Stimulated activated CD4-positive, alpha-beta T cell treated with anti-CD3 and anti-CD28 coated beads, Interleukin-4, amount 100 ng/mL, for 4 hours (primary cell): ENCODE measurements around the gene IRF6.
A peak's percentile ranks its signal among the peaks of the same experiment; 100 is the strongest.

Experiments
- DNase-seq, 2 experiments: peaks; one replicate each; pipeline ENCODE4 v3.0.0-alpha.2; 2020

Gene IRF6

DNA sequence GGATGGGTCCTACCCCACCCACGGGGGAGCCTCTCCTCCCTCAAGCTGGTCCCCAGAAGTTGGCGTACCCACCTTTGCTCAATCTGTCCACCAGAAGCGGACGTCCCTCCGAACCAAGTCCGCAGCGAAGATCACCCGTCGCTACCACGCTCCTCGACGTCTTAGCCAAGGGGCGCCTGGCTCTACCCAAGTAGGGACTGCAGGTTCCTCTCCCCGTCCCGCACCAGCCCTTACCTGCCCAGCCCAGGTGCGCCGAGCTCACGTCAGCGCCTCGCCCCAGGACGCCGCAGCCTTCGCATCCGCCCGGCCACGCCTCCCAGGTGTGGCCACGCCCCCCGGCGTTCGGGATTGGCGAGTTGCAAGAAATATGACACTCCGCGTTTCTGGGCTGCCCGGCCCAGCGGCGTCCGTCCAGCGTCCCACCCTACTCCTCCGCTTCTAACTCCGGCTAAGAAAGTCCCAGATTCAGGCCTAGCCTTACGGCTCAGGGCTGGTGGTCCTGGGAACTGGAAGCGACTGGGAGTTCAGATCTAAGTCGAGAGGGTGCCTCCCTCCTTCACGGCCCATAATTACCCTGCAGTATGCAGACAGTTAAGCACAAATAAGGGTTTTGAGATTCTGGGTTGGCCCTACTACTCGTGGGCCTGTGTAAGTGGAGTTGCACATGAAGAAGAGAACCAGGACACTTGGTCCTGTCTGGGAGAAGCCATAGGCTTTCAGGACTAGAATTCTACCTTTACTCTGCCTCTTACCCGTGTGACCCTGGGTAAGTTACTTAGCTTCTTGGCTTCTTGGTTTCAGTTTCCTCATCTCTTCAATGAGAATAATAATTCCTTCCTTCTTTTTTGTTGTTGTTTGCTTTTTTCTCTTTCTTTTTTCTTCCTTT is at the start of gene IRF6:
TSS of gene IRF6 (minus strand) at position 268 of the 886 bp plus-strand sequence. CDS start 4,729 bp downstream, outside the sequence.
- DNase-seq = peak; percentile 62 to 65

DNA sequence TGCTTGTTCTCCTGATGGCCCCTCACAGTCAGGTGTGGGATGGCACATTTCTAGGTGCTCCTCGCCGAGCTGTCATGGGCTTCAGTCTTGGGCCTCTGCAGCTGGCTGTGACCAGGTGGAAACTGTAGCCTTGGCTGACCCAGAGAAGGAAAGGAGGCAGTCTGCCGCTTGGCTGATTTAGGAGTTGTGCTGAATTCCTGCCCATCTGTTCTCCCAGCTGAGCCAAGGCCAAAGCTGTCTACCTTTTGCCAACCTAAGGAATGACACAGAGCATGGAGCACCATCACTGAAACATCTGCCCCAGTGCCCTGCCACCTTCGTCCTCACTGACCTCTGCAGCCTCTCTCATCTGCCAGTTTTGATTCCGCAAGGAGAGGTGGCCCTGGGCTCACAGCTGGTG is 49.7 kb upstream of the IRF6 start:
- no peak for DNase-seq

DNA sequence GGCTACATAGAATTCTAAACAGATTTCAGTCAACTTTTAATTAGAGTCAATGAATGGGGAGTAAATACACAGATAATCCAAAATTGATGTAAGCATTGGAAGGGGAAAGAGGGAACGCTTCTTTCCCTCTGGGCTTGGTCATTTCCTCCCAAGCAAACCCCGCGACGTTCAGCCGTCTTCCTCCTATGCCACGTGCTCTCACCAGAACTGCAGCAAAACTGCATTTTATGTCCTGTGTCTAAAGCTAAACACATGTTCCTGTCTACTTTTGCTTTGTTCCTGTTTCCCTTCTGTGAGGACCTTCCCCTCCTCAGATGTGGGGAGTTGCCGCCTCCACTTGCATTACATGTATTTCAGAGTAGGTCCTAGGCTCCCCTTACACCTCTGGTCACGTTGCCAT is 49.1 kb upstream of the IRF6 start:
- no peak for DNase-seq

DNA sequence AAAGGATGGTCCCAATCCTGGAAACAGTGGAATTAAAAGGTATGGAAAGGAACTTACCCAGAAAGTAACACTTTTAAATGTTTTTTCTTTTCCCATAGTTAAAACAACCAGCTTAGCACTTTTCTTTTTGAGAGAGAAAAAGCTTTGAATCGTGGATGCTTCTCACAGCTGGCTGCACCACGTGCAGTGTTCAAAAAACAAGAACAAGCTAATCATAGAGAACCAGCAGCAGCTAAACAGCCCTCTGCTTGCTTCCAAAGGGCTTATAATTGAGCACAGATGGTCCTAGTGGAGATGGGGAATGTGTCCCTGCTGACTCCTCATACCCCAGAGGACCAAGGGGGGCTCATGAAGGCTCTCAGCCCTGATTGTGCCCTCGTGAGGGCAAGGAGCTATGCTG is 48.3 kb upstream of the IRF6 start:
- DNase-seq = no peak

DNA sequence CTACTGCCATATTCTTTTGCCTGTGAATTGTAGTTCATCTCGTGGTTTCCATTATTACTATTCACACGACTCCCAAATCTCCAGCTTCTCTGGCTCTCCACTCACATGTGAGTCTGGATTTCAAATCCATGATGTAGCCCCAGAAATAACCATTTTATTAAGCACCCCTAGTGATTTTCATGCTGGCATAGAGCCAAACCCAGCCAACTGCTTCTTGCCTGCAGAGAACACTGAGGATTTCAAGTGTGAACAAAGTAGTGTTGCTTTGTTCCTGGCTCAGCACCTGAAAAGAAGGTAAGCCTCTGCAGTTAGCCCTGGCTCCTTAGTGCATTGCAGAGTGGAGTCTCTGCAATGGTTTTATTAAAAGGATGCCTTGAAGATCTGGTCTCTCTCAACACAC is 47.7 kb upstream of the IRF6 start:
- no peak for DNase-seq

DNA sequence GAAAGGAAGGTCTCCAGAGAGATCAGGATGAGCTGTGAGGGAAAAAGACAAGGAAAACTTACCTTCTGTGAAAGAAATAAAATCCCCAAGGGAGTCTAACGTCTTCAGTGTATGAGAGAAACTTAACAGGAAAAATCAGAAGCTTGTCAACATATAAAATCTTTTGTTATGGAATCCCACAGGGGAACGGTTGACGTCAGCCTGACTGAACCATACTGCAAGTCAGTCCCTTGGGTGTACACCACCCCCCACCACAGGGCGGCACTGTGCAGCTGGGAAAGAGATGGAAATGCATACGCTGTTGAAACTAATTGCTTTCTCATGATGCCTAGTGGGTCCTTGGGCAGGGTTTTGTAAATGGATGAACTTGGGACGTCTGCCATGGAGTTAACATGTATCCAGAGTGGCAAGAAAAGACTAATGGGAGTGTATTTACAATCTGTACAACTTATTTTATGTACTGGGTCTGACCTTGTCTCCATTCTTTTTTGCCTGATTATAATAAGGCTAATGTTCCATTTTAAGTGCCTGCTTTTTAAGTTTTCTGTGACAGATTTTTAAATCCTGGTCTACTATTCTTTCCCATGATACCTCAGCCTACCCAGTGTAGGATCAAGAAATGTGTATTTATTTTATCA is 44.5 kb upstream of the IRF6 start:
- peak; percentile 9 to 35 for DNase-seq

DNA sequence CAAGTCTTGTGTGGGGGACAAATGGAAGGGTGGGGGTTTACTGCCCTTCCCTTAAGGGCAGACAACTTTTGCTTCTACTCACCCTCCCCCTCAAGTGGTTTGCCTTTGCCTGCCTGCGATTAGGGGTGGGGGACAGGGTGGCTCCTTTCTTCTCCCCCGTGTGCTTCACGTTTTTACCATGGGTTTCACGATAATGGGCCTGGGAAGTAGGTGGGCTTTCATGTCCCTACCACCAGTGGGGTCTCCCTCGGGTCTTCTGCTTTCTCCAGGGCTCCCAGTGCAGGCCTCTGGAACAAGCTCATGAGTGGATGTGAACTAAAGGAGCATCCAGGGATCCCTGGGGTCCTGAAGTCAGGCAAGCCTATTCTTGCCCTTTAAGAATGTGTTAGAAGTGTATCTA is 43.4 kb upstream of the IRF6 start:
- DNase-seq = no peak

DNA sequence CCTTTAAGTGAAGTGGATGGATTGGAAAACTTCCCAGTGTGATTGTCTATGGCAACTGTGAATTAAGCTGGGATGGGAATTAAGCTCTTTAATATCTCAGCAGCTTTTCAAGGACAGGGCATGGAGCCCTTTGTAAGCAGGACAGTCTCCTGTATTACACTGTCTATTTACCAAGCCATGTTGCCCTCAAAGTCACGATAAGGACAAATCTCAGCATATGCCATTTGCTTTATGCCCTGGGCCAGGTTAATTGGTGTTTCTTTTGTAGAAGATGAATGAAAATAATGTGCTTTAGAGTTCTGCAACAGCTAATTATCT is 39.4 kb upstream of the IRF6 start:
- DNase-seq = no peak

DNA sequence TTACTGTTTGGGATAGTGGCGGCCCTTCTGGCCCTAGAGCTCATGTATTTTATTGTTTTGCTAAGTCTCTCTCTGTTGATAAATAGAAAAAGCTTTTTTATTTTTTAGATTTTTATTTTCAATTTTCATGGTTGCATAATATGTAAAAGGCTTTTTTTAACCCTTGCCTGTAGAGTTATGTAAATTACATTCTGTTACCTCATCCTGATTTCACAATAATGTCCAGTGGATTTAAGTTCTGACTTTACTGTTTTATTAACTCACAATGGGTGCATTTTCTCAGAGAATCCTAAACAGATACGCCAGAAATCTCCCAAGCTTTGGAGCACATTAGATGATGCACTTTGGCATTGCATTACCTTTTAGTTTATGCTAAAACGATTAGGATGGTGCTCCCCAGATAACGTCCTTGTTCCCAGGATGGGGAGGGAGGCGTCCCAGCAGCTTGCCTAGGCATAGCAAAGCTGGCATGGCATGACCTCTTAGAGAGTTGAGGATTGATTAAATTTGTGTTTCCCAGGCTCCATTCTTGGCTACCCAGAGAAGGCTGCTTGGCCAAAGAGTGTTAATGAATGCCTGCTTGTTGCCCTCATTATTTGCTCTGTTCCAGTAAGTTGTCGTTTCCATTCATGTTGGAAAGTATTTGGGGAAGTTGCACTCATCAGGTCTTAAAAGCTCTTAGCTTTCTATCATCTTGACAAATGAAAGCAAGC is 38.9 kb upstream of the IRF6 start:
- DNase-seq = no peak

DNA sequence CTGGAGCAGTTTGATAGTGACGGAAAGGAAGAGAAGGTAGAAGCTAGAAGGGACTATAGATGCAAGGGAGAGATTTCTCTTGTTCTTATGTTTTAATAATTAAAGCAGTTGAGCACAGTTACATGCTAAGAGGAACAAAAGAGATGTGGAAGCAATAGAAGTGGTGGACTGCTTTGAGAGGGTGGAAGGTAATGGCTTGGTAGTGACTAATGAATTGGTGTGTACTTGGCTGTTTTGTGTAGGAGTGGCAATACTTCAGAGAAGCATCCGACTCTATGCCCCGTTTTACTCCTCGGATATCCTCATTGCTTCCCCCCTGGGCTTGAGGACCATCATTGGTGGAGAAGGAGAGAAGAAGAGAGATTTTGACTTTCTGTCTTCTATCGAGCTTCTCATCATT is 34.7 kb upstream of the IRF6 start:
- DNase-seq = no peak

DNA sequence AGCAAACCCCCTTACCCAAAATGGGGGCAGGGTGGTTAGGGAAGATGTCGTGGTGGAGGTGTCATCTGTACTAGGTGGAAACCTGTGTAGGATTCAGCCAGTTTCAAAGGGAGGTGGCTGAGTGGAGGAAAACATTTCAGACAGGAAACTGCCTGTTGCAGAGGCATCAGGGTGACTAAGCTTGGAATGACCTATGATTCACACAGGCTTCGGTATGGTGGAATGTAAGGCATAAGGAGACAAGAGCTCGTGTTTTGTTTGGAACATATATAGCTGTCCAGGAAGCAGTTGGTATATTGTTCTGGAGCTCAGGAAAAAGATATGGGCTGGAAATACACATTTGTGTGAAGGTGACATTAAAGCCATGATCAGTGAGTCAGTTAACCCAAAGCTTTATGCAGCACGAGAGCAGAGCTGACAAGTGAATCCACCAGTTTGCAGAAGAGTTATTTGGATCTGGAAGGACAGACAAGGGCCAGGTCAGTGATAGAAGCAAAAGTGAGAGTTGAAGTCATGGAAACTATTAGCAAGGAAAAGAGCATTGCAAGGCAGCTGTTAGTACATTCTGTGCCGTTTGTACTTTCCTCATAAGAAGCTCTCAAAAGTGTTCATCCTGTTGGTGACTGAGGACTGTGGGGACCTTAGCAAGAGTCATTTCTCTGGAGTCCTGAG is 34.1 kb upstream of the IRF6 start:
- DNase-seq = peak in 1 of 2 experiments; percentile 8

DNA sequence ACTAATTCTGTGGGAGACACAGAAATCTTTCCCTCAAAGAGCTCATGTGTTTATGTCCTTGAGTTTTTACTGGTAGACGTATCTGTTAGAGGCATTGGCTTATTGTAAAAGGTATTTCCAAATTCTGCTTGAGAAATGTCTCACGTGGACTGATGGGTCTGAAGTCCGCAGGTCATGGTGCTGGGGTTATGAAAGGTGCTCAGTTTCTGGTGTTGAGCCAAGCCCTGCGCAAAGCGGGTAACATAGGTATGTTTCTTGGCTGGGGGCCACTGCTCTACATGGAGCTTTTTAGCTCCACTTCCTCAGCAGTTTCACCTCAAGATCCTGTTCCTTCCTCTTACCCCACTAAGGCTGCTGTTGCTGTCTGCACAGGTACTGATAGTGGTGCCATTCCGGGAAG is 32.6 kb upstream of the IRF6 start:
- no peak for DNase-seq

DNA sequence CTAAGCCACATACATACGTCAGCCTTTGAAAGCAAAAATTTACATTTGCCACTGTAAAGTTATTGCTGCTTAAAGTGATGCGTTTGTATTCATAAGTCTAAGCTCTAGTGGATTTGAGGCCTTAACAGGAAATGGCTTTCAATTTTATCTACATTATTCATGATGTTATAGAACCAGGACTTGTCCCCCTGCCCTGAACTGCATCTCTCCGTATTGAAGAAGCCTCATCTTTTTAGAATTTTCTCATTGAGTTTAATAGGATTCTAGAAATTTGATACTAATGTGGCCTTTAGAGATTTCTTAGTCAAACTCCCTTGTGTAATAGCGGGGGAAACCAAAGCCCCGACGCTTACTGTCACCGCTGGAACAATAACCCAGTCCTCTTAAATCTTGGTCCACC is 31.7 kb upstream of the IRF6 start:
- DNase-seq = no peak

DNA sequence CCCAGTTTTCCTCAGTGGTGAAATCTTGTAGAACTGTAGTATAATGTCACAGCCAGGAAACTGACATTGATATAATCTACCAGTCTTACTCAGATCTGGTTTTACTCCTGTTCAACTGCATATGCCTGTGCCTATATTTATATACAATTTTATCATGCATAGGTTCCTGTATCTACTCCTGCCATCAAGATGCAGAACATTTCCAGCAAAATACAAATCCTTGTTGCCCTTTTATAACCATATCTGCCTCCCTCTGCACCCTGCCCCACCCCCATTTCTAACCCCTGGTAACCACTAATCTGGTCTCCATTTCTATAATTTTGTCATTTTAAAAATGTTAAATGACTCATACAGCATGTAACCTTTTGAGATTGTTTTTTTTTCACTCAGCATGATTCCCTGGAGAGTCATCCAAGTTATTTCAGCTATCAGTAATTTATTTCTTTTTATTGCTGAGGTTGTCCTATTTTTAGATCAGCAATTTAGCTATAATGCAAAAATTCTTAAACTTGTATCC is 29.9 kb upstream of the IRF6 start:
- DNase-seq = no peak

DNA sequence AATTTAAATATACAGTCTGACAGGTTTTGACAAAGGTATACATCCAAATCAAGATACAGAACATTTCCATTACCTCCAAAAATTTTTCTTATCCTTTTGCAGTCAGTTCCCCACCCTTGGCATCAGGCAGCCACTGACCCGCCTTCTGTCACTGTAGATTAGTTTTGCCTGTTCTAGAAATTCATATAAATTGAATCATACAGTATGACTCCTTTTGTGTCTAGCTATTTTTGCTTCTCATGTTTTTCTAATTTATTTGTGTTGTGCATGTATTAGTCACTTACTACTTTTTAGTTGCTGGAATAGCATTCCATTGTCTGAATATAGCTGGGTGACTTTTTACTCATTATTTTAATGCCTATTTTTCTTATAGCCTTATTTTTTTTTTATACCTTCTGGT is 25.7 kb upstream of the IRF6 start:
- DNase-seq = no peak

DNA sequence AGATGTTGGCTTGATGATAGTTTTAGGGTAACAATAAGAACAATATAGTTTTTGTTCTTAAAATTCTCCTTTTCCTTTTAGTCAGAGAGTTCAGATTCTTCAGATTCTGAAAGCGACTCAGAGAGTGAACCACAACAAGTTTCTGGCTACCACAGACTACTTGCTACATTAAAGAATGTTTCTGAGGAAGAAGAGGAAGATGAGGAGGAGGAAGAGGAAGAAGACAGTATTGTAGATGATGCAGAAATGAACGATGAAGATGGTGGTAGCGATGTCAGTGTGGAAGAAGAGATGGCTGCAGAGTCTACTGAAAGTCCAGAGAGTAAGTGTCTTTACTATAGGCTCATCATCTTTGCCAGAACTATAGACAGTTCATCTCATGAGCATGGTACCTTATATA is 24.8 kb upstream of the IRF6 start:
- no peak for DNase-seq

DNA sequence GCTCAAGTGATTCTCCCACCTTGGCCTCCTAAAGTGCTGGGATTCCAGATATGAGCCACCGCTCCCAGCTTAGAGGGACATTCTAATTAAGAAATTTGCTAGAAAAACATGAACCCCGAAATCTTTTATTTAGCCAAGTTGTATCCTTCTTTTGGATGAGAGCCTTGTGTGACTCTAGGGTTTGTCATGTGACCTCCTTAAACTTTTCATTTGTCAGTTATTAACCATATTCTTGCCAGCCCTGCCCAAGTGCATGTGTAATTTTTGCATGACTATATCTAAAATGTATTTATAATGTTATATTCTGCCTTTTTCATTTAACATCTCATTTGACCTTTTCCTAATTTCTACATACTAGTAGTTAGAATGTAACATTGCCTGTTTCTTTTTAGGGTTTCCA is 23.8 kb upstream of the IRF6 start:
- no peak for DNase-seq

DNA sequence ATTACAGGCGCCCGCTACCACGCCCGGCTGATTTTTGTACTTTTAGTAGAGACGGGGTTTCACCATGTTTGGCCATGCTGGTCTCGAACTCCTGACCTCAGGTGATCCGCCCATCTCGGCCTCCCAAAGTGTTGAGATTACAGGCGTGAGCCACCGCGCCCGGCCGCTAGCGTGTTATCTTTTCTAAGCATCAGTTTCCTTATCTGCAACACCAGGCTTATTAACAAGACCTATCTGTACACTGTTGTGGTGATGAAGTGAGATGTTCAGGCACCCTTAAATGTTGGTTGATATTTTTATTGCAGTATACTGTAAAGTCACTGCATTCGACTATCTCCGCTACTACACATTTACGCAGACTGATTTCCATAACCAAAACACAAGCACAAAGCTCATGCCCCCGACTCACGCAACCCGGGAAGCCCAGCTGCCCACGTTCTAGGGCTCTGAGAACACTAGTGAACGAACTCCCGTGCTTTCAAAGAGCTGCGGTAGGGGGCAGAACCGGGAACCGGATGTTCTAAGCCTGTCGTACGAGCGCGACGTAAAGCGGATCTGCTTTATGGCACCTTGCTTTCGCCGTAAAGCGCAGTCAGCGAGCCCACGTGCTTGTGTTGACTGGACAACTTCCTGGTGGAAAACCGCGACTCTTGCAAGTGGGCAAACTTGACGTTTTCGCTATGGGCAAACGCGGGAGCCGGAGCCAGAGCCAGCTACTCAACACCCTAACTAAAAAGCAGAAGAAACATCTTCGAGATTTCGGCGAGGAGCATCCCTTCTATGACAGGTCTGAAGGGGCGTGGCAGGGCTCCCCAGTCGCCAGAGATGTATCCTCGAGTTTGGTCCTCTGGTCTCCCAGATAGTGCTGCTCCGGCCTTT is 21.7 kb upstream of the IRF6 start, which contains the start of gene UTP25:
TSS of gene UTP25 (plus strand) at position 589 of the 879 bp plus-strand sequence. CDS start at position 681, 92 bp downstream.
- peak; percentile 86 to 93 for DNase-seq

DNA sequence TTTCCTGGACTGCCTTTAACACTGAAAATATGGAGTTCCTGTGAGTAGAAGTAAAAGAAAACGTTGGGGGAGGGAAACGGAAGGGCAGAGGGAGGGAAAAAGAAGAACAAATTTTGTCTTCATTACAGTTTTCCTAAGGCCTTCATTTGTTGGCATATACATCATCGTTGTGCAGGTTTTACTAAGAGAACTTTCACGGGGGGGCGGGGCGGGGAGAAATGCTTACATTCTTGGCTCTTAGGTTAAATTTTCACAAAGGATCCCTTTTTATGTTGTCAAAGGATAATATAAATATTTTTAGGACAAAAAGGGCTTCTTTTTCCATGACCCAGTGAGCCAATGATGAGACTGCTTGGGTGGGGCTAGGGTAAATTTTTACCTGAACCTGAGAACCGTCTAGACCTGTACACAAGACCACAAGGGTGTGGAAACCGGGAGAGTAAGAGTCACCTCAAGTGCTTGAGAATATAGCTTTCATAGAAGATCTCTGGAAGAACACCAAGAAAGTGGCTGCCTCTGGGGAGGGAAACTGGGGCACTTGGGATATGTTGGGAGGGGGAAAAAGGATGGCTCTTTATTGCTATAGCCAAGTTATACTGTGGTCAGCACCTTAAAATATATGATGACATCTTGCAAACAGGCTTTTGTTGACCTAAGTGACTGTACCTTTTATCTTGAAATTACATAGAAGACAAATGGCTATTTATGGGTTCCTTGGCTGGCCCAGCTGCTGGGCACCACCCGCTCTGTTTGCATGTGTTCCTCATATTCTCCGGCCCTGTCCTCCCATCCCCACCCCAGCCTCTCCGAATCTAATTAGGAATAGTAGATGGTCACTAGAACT is 19.9 kb upstream of the IRF6 start:
- DNase-seq = no peak

DNA sequence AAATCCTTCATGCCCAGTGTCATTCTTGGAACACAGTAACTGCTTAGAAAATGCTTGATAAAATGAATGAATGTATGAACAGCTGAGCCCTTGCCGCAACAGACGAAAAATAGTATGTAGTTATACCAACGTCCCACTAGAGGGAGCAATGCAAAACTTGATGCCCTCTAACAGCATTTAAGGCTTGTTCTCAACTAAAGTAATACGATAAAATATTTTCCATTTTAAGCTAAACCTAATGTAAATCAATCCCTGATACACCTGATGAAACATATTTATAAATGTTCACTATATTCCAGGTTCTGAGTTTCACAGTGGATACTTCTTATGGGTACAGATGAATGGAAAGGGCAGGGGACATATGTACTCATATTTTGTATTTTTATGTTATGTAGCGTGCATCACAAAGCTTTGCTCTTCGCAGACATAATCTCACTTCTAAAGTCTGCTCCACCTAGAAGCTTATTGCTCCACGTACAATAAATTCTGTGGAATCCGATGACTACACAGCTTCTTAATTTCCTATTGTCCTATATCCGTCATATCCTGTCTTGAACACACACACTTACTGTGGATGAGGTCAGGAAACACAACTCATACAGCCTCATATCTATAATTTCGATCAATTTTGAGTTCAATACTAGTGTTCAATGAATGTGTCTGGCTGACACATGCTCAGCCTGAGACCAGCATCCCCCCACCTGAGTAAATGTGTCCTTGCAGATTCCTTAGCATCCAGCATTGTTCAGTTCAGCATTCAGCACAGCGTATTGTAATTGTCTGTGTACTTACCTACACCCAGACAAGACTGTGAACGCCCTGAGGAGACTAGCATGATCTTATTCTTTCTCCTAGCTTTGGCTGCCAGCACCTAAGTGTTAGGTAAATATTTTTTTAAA is 17.4 kb upstream of the IRF6 start:
- DNase-seq = no peak
